ENCODE results near the gene CDH8. TPM values are rescaled to one million over a fixed set of nuclear protein-coding genes. Genes with fewer than 3 reads are reported as not detected.

The CDH8 gene
- total RNA-seq, 2 donors from 2014 or later = not detected

- ATAC-seq (replicated peaks in 1 of 2) (no peak), DNase-seq (no peak)
- no peak overlapping the region for H3K27ac Mint-ChIP-seq
- no peak overlapping the region for H3K4me3 Mint-ChIP-seq
- H3K9me3 Mint-ChIP-seq = peaks cover 10 to 15% of the 10 kb centered on the region in 2 donors
- H3K27me3 Mint-ChIP-seq (ENCODE audit: low read depth) = no peaks in the 10 kb centered on the region
- H3K36me3 Mint-ChIP-seq (ENCODE audit: insufficient read depth in 2 of 2) = no peaks in the 10 kb centered on the region
- H3K4me1 Mint-ChIP-seq (ENCODE audit: low read depth) = no peaks in the 10 kb centered on the region
Measured at GRCh38 chr16:61676740-61677139, 359.5 kb downstream of the CDH8 start.

GRCh38 chr16:61671161-61671560 is 365.1 kb downstream of the CDH8 start:
- H3K9me3 Mint-ChIP-seq = peaks cover 0 to 4% of the 10 kb centered on the region in 2 donors
- DNase-seq (no peak), ATAC-seq (replicated peaks in 1 of 2) (no peak)
- no peaks in the 10 kb centered on the region for H3K27me3 Mint-ChIP-seq (ENCODE audit: low read depth)
- no peaks in the 10 kb centered on the region for H3K4me1 Mint-ChIP-seq (ENCODE audit: low read depth)
- no peak overlapping the region for H3K27ac Mint-ChIP-seq
- no peaks in the 10 kb centered on the region for H3K36me3 Mint-ChIP-seq (ENCODE audit: insufficient read depth in 2 of 2)
- H3K4me3 Mint-ChIP-seq = no peak overlapping the region

GRCh38 chr16:61665512-61665911 is 370.7 kb downstream of the CDH8 start:
- Mint-ChIP-seq H3K4me3 (no peak overlapping the region), H3K27me3 (ENCODE audit: low read depth) (no peaks in the 10 kb centered on the region), H3K9me3 (peaks cover 0 to 12% of the 10 kb centered on the region in 2 donors), H3K27ac (no peak overlapping the region), H3K4me1 (ENCODE audit: low read depth) (no peaks in the 10 kb centered on the region), H3K36me3 (ENCODE audit: insufficient read depth in 2 of 2) (peaks cover 0 to 2% of the 10 kb centered on the region in 2 donors)
- DNase-seq = no peak
- no peak for ATAC-seq (replicated peaks in 1 of 2)

GRCh38 chr16:61659936-61660335 is 376.3 kb downstream of the CDH8 start:
- Mint-ChIP-seq H3K9me3 (peaks cover 4 to 11% of the 10 kb centered on the region in 2 donors), H3K4me1 (ENCODE audit: low read depth) (no peaks in the 10 kb centered on the region), H3K27ac (no peak overlapping the region), H3K27me3 (ENCODE audit: low read depth) (no peaks in the 10 kb centered on the region), H3K4me3 (no peak overlapping the region), H3K36me3 (ENCODE audit: insufficient read depth in 2 of 2) (no peaks in the 10 kb centered on the region)
- ATAC-seq (replicated peaks in 1 of 2) (no peak), DNase-seq (no peak)

GRCh38 chr16:61654962-61655361 is 381.3 kb downstream of the CDH8 start:
- Mint-ChIP-seq H3K9me3 (peaks cover 0 to 9% of the 10 kb centered on the region in 2 donors), H3K4me3 (no peak overlapping the region), H3K27ac (no peak overlapping the region), H3K36me3 (ENCODE audit: insufficient read depth in 2 of 2) (no peaks in the 10 kb centered on the region), H3K4me1 (ENCODE audit: low read depth) (no peaks in the 10 kb centered on the region), H3K27me3 (ENCODE audit: low read depth) (no peaks in the 10 kb centered on the region)
- no peak for ATAC-seq (replicated peaks in 1 of 2)
- DNase-seq = no peak

GRCh38 chr16:61653544-61653943 is 382.7 kb downstream of the CDH8 start:
- DNase-seq (no peak), ATAC-seq (replicated peaks in 1 of 2) (no peak)
- no peaks in the 10 kb centered on the region for H3K36me3 Mint-ChIP-seq (ENCODE audit: insufficient read depth in 2 of 2)
- H3K27ac Mint-ChIP-seq = no peak overlapping the region
- H3K4me3 Mint-ChIP-seq = no peak overlapping the region
- H3K9me3 Mint-ChIP-seq = peaks cover 2 to 9% of the 10 kb centered on the region in 2 donors
- H3K4me1 Mint-ChIP-seq (ENCODE audit: low read depth) = no peaks in the 10 kb centered on the region
- no peaks in the 10 kb centered on the region for H3K27me3 Mint-ChIP-seq (ENCODE audit: low read depth)

GRCh38 chr16:61645561-61645960 is 390.7 kb downstream of the CDH8 start:
- no peaks in the 10 kb centered on the region for H3K27me3 Mint-ChIP-seq (ENCODE audit: low read depth)
- no peaks in the 10 kb centered on the region for H3K4me1 Mint-ChIP-seq (ENCODE audit: low read depth)
- no peaks in the 10 kb centered on the region for H3K36me3 Mint-ChIP-seq (ENCODE audit: insufficient read depth in 2 of 2)
- DNase-seq (no peak), ATAC-seq (replicated peaks in 1 of 2) (no peak)
- H3K9me3 Mint-ChIP-seq = peaks cover 9 to 14% of the 10 kb centered on the region in 2 donors
- no peak overlapping the region for H3K27ac Mint-ChIP-seq
- no peak overlapping the region for H3K4me3 Mint-ChIP-seq

GRCh38 chr16:61644736-61645135 is 391.5 kb downstream of the CDH8 start:
- no peaks in the 10 kb centered on the region for H3K27me3 Mint-ChIP-seq (ENCODE audit: low read depth)
- H3K27ac Mint-ChIP-seq = no peak overlapping the region
- peaks cover 8 to 12% of the 10 kb centered on the region in 2 donors for H3K9me3 Mint-ChIP-seq
- H3K4me1 Mint-ChIP-seq (ENCODE audit: low read depth) = no peaks in the 10 kb centered on the region
- ATAC-seq (replicated peaks in 1 of 2) (no peak), DNase-seq (no peak)
- no peaks in the 10 kb centered on the region for H3K36me3 Mint-ChIP-seq (ENCODE audit: insufficient read depth in 2 of 2)
- H3K4me3 Mint-ChIP-seq = no peak overlapping the region

GRCh38 chr16:61617219-61617783 is 418.9 kb downstream of the CDH8 start:
- DNase-seq (no peak), ATAC-seq (replicated peaks in 1 of 2) (no peak)
- H3K4me1 Mint-ChIP-seq (ENCODE audit: low read depth) = no peaks in the 10 kb centered on the region
- H3K4me3 Mint-ChIP-seq = no peak overlapping the region
- H3K36me3 Mint-ChIP-seq (ENCODE audit: insufficient read depth in 2 of 2) = no peaks in the 10 kb centered on the region
- no peaks in the 10 kb centered on the region for H3K27me3 Mint-ChIP-seq (ENCODE audit: low read depth)
- no peak overlapping the region for H3K27ac Mint-ChIP-seq
- peaks cover 8 to 10% of the 10 kb centered on the region in 2 donors for H3K9me3 Mint-ChIP-seq

- peaks cover 10 to 13% of the 10 kb centered on the region in 2 donors for H3K9me3 Mint-ChIP-seq
- H3K27ac Mint-ChIP-seq = no peak overlapping the region
- DNase-seq (no peak), ATAC-seq (replicated peaks in 1 of 2) (no peak)
- H3K36me3 Mint-ChIP-seq (ENCODE audit: insufficient read depth in 2 of 2) = peaks cover 2% of the 10 kb centered on the region in 2 donors
- no peaks in the 10 kb centered on the region for H3K27me3 Mint-ChIP-seq (ENCODE audit: low read depth)
- no peak overlapping the region for H3K4me3 Mint-ChIP-seq
- H3K4me1 Mint-ChIP-seq (ENCODE audit: low read depth) = no peaks in the 10 kb centered on the region
Measured at GRCh38 chr16:61616088-61616487, 420.1 kb downstream of the CDH8 start.

- no peak for DNase-seq
- no peak overlapping the region for H3K4me3 Mint-ChIP-seq
- peaks cover 3 to 5% of the 10 kb centered on the region in 2 donors for H3K36me3 Mint-ChIP-seq (ENCODE audit: insufficient read depth in 2 of 2)
- no peak overlapping the region for H3K27ac Mint-ChIP-seq
- no peaks in the 10 kb centered on the region for H3K27me3 Mint-ChIP-seq (ENCODE audit: low read depth)
- ATAC-seq (replicated peaks in 1 of 2) = no peak
- no peaks in the 10 kb centered on the region for H3K4me1 Mint-ChIP-seq (ENCODE audit: low read depth)
- H3K9me3 Mint-ChIP-seq = peaks cover 5 to 11% of the 10 kb centered on the region in 2 donors
Measured at GRCh38 chr16:61611847-61612491, 424.3 kb downstream of the CDH8 start.

GRCh38 chr16:61606581-61606980 is 429.7 kb downstream of the CDH8 start:
- peaks cover 6 to 20% of the 10 kb centered on the region in 2 donors for H3K9me3 Mint-ChIP-seq
- no peaks in the 10 kb centered on the region for H3K27me3 Mint-ChIP-seq (ENCODE audit: low read depth)
- H3K36me3 Mint-ChIP-seq (ENCODE audit: insufficient read depth in 2 of 2) = peaks cover 3 to 7% of the 10 kb centered on the region in 2 donors
- no peak overlapping the region for H3K27ac Mint-ChIP-seq
- no peaks in the 10 kb centered on the region for H3K4me1 Mint-ChIP-seq (ENCODE audit: low read depth)
- DNase-seq = no peak
- H3K4me3 Mint-ChIP-seq = no peak overlapping the region
- no peak for ATAC-seq (replicated peaks in 1 of 2)

Measured in activated T-cell treated with anti-CD3 and anti-CD28 coated beads, Interleukin-2, amount 50 U/mL, for 72 hours (primary cell).